Measurements from ENCODE around the gene CBLB. TPM values are rescaled to one million over a fixed set of nuclear protein-coding genes. Genes with fewer than 3 reads are reported as not detected.

CBLB gene
- total RNA-seq, 1 donor from 2014 or later, result 45.9 TPM

- Mint-ChIP-seq H3K27ac (ENCODE audit: unreplicated experiment) (no peak overlapping the region), H3K27me3 (ENCODE audit: low read depth, unreplicated experiment) (no peaks in the 10 kb centered on the region), H3K36me3 (ENCODE audit: low read depth, unreplicated experiment) (no peaks in the 10 kb centered on the region), H3K4me3 (ENCODE audit: unreplicated experiment) (no peak overlapping the region), H3K4me1 (ENCODE audit: low read depth, unreplicated experiment) (no peaks in the 10 kb centered on the region), H3K9me3 (ENCODE audit: unreplicated experiment) (no peaks in the 10 kb centered on the region)
- no peaks in the 10 kb centered on the region for H3K9me3 ChIP-seq (ENCODE audit: insufficient read depth, low read depth, low read length)
- DNase-seq (ENCODE audit: low read depth), result no peak
- FAIRE-seq, result no peak
- no peak overlapping the region for H2AFZ ChIP-seq (ENCODE audit: low read depth, low read length)
- no peaks in the 10 kb centered on the region for H3K36me3 ChIP-seq (ENCODE audit: insufficient read depth, low read length)
- H3K27me3 ChIP-seq (ENCODE audit: insufficient read depth, low read length), result no peaks in the 10 kb centered on the region
- TF ChIP-seq EZH2 (IDR thresholded peaks at IDR 0.05; ENCODE audit: insufficient read depth, low read length) (no peak), CTCF (IDR thresholded peaks at IDR 0.05; ENCODE audit: insufficient read depth, low read depth, low read length) (no peak)
- no peak overlapping the region for H3K4me2 ChIP-seq (ENCODE audit: low read length)
- H3K79me2 ChIP-seq (ENCODE audit: insufficient read depth, low read length), result no peaks in the 10 kb centered on the region
- no peak overlapping the region for H3K27ac ChIP-seq (ENCODE audit: low read depth, low read length)
- H3K4me1 ChIP-seq (ENCODE audit: insufficient read depth, low read length), result no peaks in the 10 kb centered on the region
- no peak overlapping the region for H3K9ac ChIP-seq (ENCODE audit: low read length)
- H4K20me1 ChIP-seq (ENCODE audit: insufficient read depth, low read length), result no peaks in the 10 kb centered on the region
- no peak overlapping the region for H3K4me3 ChIP-seq (ENCODE audit: insufficient read depth, low read depth, low read length)
These were observed 229.7 kb downstream of the CBLB start for GRCh38 chr3:105639131-105639530.

- no peak overlapping the region for H2AFZ ChIP-seq (ENCODE audit: low read depth, low read length)
- H3K4me3 Mint-ChIP-seq (ENCODE audit: unreplicated experiment), result no peak overlapping the region
- FAIRE-seq, result no peak
These were observed 234.1 kb downstream of the CBLB start for GRCh38 chr3:105634708-105635107.

More at GRCh38 chr3:105634708-105635107, 234.1 kb downstream of the CBLB start:
- no peak overlapping the region for H3K27ac ChIP-seq (ENCODE audit: low read depth, low read length)
- no peaks in the 10 kb centered on the region for H3K36me3 ChIP-seq (ENCODE audit: insufficient read depth, low read length)
- no peak for DNase-seq (ENCODE audit: low read depth)
- H4K20me1 ChIP-seq (ENCODE audit: insufficient read depth, low read length), result no peaks in the 10 kb centered on the region
- H3K9ac ChIP-seq (ENCODE audit: low read length), result no peak overlapping the region
- no peaks in the 10 kb centered on the region for H3K9me3 ChIP-seq (ENCODE audit: insufficient read depth, low read depth, low read length)
- TF ChIP-seq CTCF (IDR thresholded peaks at IDR 0.05; ENCODE audit: insufficient read depth, low read depth, low read length) (no peak), EZH2 (IDR thresholded peaks at IDR 0.05; ENCODE audit: insufficient read depth, low read length) (no peak)
- no peaks in the 10 kb centered on the region for H3K27me3 ChIP-seq (ENCODE audit: insufficient read depth, low read length)
- Mint-ChIP-seq H3K9me3 (ENCODE audit: unreplicated experiment) (no peaks in the 10 kb centered on the region), H3K27ac (ENCODE audit: unreplicated experiment) (no peak overlapping the region), H3K27me3 (ENCODE audit: low read depth, unreplicated experiment) (no peaks in the 10 kb centered on the region), H3K36me3 (ENCODE audit: low read depth, unreplicated experiment) (no peaks in the 10 kb centered on the region), H3K4me1 (ENCODE audit: low read depth, unreplicated experiment) (no peaks in the 10 kb centered on the region)
- H3K79me2 ChIP-seq (ENCODE audit: insufficient read depth, low read length), result no peaks in the 10 kb centered on the region
- H3K4me2 ChIP-seq (ENCODE audit: low read length), result no peak overlapping the region
- no peaks in the 10 kb centered on the region for H3K4me1 ChIP-seq (ENCODE audit: insufficient read depth, low read length)
- H3K4me3 ChIP-seq (ENCODE audit: insufficient read depth, low read depth, low read length), result no peak overlapping the region

Data from astrocyte (in vitro differentiated cells and primary cell).